Fibroblast of pulmonary artery (primary cell): Measurements from ENCODE around the gene SERPINB4.
"Not testable (repeated sequence)": the region's sequence is repeated elsewhere in the genome, so short reads cannot be mapped to it uniquely, and the experiment has no call there.

ENCODE experiments used
- DNase-seq: peaks from one replicate; pipeline ENCODE4 v3.0.0-alpha.2; 2010; ENCODE audit warnings: low read depth
- H3K4me3 ChIP-seq: replicated peaks from 2 replicates; pipeline ENCODE4 v1.5.1; 2011; ENCODE audit warnings: low read depth, mild to moderate bottlenecking, control low read depth, low read length, moderate library complexity
- TF ChIP-seq, protein P1 (sequence below): IDR thresholded peaks from 2 replicates; pipeline ENCODE4 v1.5.1; 2011; ENCODE audit warnings: mild to moderate bottlenecking, control low read depth, low read length, inconsistent platforms; ENCODE audit errors: missing control alignments

The SERPINB4 gene

DNA sequence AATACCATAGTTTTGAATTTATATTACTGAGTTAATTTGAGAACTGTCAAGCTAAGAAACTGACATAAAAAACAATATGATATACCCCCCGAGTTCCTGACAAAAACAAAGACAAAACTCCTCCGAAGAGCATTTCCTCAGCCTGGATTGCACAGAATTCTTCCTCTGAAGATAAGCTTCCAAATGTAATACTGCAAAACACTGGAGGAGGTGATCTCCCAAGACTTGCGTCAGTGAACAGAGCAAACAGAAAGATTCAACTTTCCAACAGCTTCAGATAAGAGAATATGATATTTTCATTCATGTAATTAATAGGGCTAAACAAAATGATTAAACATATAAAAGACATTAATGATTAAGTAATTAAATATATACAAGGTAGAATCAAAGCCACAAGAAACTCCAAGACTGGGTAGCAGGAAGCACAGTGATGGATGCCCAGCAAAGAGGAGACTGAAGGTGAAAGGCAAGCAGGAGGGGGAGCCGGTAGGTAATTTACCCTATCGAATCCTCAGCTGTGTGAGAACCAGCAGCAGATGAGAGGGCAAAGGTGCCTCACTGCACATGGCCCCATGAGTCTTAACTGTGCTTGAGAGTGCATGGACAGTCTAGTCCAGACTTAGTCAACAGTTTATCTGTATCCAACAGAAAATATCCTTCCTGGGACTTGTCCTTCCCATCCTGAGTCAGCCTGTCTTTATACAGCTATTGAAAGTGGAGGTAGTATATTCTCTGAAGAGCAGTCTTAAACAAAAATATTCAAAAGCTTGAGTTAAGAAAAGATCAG, 36.0 kb upstream of the SERPINB4 start:
- TF ChIP-seq, protein P1, sequence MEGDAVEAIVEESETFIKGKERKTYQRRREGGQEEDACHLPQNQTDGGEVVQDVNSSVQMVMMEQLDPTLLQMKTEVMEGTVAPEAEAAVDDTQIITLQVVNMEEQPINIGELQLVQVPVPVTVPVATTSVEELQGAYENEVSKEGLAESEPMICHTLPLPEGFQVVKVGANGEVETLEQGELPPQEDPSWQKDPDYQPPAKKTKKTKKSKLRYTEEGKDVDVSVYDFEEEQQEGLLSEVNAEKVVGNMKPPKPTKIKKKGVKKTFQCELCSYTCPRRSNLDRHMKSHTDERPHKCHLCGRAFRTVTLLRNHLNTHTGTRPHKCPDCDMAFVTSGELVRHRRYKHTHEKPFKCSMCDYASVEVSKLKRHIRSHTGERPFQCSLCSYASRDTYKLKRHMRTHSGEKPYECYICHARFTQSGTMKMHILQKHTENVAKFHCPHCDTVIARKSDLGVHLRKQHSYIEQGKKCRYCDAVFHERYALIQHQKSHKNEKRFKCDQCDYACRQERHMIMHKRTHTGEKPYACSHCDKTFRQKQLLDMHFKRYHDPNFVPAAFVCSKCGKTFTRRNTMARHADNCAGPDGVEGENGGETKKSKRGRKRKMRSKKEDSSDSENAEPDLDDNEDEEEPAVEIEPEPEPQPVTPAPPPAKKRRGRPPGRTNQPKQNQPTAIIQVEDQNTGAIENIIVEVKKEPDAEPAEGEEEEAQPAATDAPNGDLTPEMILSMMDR = no peak

DNA sequence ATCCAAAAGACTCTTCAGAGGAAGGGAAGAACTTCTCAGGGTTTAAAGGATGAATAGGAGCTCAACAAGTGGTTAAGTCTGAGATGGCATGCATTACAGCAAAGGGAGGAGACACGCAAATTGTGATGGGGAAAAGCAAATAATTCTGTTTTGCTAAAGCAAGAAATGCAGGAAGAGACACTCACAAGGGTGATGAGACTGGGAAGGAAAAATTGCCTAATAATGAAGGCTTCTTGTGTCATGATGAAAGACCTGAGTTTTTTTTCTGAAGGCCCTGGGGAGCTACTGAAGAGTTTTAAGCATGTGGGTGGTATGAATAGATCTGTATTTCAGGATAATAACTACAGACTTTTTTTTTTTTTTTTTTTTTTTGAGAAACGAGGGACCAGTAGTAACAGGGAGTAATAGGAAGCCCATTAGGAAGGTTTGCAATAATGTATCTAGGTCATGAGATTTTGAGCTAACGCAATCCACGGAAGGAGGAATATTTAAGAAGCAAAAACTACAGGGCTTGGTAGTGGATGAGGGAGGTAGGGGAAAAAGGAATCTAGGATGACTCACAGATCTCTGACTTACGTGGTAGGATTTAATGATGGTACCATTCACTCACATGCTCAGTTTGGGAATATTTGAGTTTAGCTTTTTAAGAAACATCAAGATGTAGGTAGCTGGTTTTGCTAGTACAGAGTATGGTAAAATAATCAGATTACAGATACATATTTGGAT, 33.6 kb upstream of the SERPINB4 start:
- H3K4me3 ChIP-seq = no peak overlapping the region
- DNase-seq = no peak
- TF ChIP-seq, protein P1 = no peak

More for the DNA sequence above, 36.0 kb upstream of the SERPINB4 start:
- H3K4me3 ChIP-seq = no peak overlapping the region
- no peak for DNase-seq

DNA sequence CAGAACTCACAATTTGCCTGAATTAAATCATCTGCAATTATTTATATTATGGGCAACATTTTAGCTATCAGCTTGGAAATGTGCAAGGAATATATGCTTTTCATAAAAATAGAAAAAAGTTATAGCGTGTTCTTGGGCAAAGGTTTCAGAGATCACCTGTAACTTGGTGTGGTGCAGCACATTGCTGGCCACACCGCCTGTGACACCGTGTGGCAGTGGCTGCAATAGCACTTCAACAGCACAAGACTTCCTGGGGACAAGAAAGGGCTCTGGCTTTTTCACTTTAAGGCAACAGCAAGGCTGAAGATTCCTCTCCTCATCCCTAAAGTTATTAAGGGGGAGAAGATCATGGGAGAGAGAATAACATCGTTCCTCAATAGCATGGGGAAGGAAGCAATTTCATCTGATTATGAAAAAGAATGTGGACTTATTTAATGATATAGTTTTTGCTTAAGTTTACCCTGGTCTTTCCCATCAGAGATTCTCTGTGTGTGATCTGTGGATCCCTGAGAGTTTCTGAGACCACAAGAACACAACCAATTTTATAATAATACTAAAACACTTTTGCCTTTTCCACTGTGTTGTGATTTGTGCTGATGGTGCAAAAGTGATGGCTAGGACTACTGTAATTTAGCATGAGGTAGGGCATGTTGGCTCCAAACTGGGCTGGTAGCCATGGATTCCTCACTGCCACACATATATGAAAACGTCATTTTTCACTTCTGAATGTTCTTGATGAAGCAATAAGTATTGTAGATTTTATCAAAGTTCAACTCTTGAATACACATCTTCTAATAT, 32.7 kb upstream of the SERPINB4 start:
- DNase-seq = no peak
- H3K4me3 ChIP-seq = no peak overlapping the region
- TF ChIP-seq, protein P1 = no peak

DNA sequence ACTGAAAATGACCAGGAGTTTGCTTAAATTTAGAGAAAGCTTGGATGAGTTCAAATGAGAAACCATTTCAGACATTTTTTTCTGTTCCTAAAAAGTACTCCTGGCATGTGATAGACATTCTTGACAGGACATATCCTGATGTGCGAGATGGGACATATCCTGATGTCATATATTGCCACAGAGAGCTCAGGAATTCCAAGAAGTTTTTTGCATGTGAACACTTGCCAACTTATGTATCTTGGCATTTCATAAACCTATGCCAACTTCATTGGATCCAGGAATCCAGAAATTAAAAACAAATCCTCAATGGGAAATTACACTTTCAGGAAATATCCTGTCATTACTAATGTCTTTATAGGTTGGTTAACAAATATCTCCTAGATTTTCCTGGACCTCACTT, 20.5 kb upstream of the SERPINB4 start:
- H3K4me3 ChIP-seq = no peak overlapping the region
- DNase-seq = no peak
- TF ChIP-seq, protein P1 = no peak

DNA sequence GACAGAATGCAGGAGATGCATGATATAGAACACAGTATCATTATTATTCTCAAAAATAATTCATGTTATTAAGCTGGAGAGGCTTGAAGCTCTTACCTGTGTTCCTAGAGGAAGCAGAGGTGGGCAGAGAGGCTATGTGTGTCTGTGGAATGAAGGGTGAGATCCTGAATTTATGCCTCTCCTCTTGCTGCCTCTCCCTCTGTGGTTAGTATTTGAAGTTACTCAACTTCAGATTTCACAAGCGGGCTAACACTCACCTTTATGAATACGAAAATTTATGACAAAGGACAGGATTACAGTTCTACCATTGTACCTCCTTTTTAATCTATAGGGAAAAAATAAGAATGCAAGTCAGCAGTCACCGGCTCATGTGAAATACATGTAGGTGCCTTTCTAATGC, 17.7 kb upstream of the SERPINB4 start, which contains the start of gene SERPINB3:
SERPINB3 (minus strand) TSS at position 144 of the 400 bp plus-strand sequence. CDS start 677 bp downstream, outside the sequence.
- H3K4me3 ChIP-seq, DNase-seq: not testable (repeated sequence)

DNA sequence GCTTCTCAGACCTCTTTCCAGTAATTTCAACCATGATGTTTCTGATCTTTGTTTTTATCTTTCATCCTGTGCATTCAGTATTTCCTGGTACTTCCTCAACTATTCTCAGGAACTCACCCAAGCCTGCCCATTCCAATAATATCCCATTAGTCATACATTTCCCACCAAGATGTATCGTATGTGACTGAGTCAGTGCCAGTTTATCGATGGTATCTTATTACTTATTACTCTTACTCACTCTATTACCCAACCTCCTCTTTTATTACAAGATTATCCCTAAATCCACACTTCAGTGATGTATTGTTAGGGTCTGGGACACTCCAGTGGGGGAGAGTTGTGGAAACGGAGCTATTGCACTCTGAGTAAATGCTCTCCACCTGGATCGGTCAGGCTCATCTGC, 14.9 kb upstream of the SERPINB4 start:
- not testable (repeated sequence) for DNase-seq

DNA sequence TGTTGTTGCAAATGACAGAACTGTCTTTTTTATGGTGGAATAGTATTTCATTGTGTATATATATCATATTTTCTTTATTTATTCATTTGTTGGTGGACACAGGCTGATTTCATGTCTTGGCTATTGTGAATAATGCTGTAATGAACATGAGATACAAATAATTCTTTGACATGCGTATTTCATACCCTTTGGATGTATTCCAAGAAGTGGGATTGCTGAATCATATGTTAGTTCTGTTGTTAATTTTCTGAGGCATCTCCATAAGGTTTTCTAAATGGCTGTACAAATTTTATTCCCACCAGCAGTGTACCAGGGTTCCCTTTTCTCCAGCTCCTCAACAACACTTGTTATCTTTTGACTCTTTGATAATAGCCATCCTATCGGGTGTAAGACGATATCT, 6.2 kb upstream of the SERPINB4 start:
- not testable (repeated sequence) for H3K4me3 ChIP-seq, DNase-seq

More for the DNA sequence above, 14.9 kb upstream of the SERPINB4 start:
- not testable (repeated sequence) for H3K4me3 ChIP-seq

DNA sequence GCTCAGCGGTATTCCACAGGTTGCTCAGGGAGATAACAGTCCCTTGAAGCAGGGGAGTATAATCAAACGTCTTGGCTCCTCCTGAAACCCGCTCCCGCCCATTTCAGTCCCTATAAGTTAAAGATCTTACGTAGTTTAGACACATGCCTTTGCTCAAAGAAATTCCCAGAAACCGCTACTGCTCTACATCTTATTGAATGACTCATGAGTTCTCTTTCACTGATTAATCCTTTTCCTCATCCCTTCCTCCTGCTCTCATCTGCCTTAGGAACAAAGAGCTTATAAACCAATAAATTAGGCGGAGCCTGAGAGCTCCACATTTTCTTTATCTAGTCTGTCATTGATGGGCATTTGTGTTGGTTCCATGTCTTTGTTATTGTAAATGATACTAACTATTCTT, 4.2 kb upstream of the SERPINB4 start:
- TF ChIP-seq, protein P1 = no peak
- no peak overlapping the region for H3K4me3 ChIP-seq
- DNase-seq = peak; percentile 8
